ENCODE data around the gene URM1. TPM values are rescaled to one million over a fixed set of nuclear protein-coding genes. Genes with fewer than 3 reads are reported as not detected.
A peak's percentile ranks its signal among the peaks of the same experiment; 100 is the strongest.

Gene URM1
- total RNA-seq, 1 donor from 2014 or later = 96.1 TPM

DNA sequence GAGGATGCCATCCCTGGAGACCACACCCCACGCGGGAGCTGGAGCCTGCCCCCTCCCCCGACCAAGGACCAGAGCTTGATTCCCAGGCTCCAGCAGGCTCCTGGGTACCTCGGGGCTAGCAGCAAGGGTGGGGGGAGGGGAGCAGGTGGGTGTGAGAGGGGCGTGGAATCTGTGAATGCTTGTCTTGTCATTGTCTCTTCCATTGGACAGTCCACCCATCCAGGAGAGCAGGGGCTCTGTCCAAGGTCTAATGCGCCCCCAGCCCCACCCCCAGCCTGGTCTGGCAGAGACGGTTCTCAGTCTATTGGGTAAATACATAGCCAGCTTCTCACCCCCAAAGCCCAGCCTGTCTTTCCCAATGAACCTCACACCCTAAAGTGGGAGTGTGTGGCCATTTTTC, 22.8 kb downstream of the URM1 start:
- H3K4me1 Mint-ChIP-seq (ENCODE audit: unreplicated experiment) = peaks cover 25% of the 10 kb centered on the region
- no peak overlapping the region for H3K27ac Mint-ChIP-seq (ENCODE audit: unreplicated experiment)
- no peaks in the 10 kb centered on the region for H3K9me3 Mint-ChIP-seq (ENCODE audit: unreplicated experiment)
- H3K4me3 Mint-ChIP-seq (ENCODE audit: unreplicated experiment) = peak overlapping the region; percentile 37
- no peak for DNase-seq (ENCODE audit: low spot score)
- TF ChIP-seq, protein P1, sequence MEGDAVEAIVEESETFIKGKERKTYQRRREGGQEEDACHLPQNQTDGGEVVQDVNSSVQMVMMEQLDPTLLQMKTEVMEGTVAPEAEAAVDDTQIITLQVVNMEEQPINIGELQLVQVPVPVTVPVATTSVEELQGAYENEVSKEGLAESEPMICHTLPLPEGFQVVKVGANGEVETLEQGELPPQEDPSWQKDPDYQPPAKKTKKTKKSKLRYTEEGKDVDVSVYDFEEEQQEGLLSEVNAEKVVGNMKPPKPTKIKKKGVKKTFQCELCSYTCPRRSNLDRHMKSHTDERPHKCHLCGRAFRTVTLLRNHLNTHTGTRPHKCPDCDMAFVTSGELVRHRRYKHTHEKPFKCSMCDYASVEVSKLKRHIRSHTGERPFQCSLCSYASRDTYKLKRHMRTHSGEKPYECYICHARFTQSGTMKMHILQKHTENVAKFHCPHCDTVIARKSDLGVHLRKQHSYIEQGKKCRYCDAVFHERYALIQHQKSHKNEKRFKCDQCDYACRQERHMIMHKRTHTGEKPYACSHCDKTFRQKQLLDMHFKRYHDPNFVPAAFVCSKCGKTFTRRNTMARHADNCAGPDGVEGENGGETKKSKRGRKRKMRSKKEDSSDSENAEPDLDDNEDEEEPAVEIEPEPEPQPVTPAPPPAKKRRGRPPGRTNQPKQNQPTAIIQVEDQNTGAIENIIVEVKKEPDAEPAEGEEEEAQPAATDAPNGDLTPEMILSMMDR (IDR thresholded peaks at IDR 0.05; ENCODE audit: unreplicated experiment) = no peak
- H3K27me3 Mint-ChIP-seq (ENCODE audit: unreplicated experiment) = peaks cover 30% of the 10 kb centered on the region
- peaks cover 13% of the 10 kb centered on the region for H3K36me3 Mint-ChIP-seq (ENCODE audit: low read depth, unreplicated experiment)

DNA sequence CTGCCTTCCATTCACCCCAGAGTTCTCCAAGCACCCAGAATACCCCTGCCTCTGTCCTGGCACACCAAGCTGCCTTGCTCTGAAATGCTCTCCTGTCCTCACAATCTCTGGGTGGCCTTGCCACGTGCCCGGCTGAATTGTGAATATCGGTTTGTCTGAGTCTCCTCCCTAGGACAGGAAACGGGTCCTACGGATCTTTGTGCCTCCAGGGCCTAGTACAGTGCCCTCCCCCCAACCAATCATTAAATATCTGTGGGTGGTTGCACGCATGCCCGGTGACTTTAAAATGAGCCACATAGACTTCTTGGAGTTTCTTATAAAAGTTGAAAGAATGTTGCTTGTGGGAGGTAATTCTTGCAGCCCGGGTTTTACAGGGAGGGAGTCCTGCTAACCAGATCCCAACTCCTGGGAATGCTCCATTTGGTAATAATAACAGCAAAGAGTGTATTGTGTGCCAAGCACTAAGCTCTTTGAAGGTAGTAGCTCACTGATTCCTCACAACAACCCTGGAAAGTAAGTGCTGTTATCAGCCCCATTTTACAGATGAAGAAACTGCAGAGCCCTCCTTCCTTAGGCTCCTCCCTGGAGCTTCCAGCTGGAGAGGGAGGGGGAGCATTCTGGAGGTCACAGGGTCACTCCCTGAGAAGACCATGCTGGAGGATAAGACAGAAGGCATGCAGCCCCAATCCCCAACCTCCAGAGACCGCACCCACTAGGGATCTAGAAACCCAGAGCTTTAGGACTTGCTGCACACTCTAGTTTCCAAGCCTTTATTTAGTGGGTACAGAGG, 23.4 kb downstream of the URM1 start:
- Mint-ChIP-seq H3K27ac (ENCODE audit: unreplicated experiment) (no peak overlapping the region), H3K27me3 (ENCODE audit: unreplicated experiment) (peaks cover 30% of the 10 kb centered on the region), H3K9me3 (ENCODE audit: unreplicated experiment) (no peaks in the 10 kb centered on the region), H3K4me1 (ENCODE audit: unreplicated experiment) (peaks cover 25% of the 10 kb centered on the region), H3K4me3 (ENCODE audit: unreplicated experiment) (peak overlapping the region; percentile 37), H3K36me3 (ENCODE audit: low read depth, unreplicated experiment) (peaks cover 10% of the 10 kb centered on the region)
- no peak for DNase-seq (ENCODE audit: low spot score)
- TF ChIP-seq, protein P1 (IDR thresholded peaks at IDR 0.05; ENCODE audit: unreplicated experiment) = no peak

DNA sequence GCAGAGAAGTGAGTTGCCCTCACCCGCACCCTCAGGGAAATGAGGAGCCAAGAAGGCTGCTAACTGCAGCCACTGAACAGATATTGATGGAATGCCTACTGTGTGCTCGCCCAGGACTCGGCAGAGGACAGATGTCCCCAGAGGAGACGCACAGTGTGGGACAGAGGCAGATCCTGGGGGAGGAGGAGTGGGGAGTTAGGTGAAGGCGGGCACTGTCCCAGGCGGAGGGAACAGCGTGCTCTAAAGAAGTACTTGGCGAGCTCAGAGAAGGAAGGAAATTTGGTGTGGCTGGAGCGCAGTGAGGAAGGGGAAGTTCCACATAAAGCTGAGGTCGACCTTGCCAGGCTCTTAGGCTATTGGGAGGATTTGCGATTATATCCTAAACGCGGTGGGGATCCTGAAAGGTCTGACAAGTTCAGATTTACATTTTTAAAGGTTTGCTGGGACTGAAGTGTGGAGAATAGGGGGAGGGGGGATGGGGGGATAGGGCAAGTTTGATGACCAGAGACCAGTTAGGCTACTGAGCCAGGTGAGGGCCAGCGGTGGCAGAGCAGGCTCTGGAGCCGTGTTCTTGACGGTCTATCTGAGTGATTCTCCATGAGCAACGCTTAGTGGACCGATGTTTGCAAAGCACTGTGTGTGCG, 25.9 kb downstream of the URM1 start:
- TF ChIP-seq, protein P1 (IDR thresholded peaks at IDR 0.05; ENCODE audit: unreplicated experiment) = no peak
- Mint-ChIP-seq H3K27ac (ENCODE audit: unreplicated experiment) (peak overlapping the region; percentile 27), H3K36me3 (ENCODE audit: low read depth, unreplicated experiment) (peaks cover 6% of the 10 kb centered on the region), H3K4me3 (ENCODE audit: unreplicated experiment) (peak overlapping the region; percentile 17), H3K27me3 (ENCODE audit: unreplicated experiment) (peaks cover 22% of the 10 kb centered on the region), H3K4me1 (ENCODE audit: unreplicated experiment) (peaks cover 19% of the 10 kb centered on the region), H3K9me3 (ENCODE audit: unreplicated experiment) (no peaks in the 10 kb centered on the region)
- DNase-seq (ENCODE audit: low spot score) = no peak

DNA sequence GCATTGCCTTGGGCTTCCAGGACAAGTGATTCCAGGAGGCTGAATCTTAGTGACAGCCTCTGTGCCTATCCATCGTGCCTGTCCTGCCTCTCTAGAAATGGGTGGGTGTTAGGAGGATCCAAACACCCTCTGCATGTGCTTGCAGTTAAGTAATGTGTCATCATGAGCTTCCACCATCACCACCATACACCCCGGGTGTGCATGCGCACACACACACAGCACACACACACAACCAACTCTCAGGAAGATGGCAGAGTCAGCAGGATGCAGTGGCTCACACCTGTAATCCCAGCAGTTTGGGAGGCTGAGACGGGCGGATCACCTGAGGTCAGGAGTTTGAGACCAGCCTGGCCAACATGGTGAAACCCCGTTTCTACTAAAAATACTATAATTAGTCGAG, 26.7 kb downstream of the URM1 start:
- Mint-ChIP-seq H3K4me1 (ENCODE audit: unreplicated experiment) (peaks cover 17% of the 10 kb centered on the region), H3K36me3 (ENCODE audit: low read depth, unreplicated experiment) (peaks cover 6% of the 10 kb centered on the region), H3K9me3 (ENCODE audit: unreplicated experiment) (no peaks in the 10 kb centered on the region), H3K27ac (ENCODE audit: unreplicated experiment) (no peak overlapping the region), H3K27me3 (ENCODE audit: unreplicated experiment) (peaks cover 23% of the 10 kb centered on the region), H3K4me3 (ENCODE audit: unreplicated experiment) (no peak overlapping the region)
- DNase-seq (ENCODE audit: low spot score) = no peak
- TF ChIP-seq, protein P1 (IDR thresholded peaks at IDR 0.05; ENCODE audit: unreplicated experiment) = no peak

DNA sequence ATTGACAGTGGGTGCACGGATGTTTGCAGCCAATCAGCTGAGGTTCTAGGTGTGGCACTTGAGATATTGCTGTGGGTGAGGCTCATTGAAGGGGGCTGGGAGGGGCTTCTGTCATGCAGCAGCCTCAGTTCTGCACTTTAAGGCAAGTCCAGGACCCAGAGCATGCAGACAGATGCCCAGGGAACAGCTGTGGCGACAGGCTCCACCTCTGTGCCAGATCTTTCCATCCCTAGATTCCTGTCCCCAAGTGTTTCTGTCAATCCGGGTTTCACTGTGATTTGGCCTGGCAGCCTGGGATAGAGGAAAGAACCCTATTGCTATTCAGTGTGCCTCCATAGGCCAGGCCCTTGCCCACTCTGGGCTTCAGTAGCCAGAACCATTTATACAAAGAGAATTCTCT, 28.7 kb downstream of the URM1 start:
- Mint-ChIP-seq H3K36me3 (ENCODE audit: low read depth, unreplicated experiment) (no peaks in the 10 kb centered on the region), H3K9me3 (ENCODE audit: unreplicated experiment) (no peaks in the 10 kb centered on the region), H3K4me3 (ENCODE audit: unreplicated experiment) (no peak overlapping the region), H3K27ac (ENCODE audit: unreplicated experiment) (no peak overlapping the region), H3K27me3 (ENCODE audit: unreplicated experiment) (peaks cover 15% of the 10 kb centered on the region), H3K4me1 (ENCODE audit: unreplicated experiment) (peaks cover 12% of the 10 kb centered on the region)
- no peak for DNase-seq (ENCODE audit: low spot score)
- TF ChIP-seq, protein P1 (IDR thresholded peaks at IDR 0.05; ENCODE audit: unreplicated experiment) = no peak

Data from endothelial cell (in vitro differentiated cells).